HG03469 (cell line): Measurements from ENCODE around the gene CPA5.

Experiments used
- ATAC-seq: cut with Tn5 transposase; IDR thresholded peaks from one replicate; pipeline ENCODE4 v1.9.1; 2021; ENCODE audit warnings: mild to moderate bottlenecking, moderate library complexity, moderate number of reproducible peaks; ENCODE audit not compliant: unreplicated experiment

Gene CPA5

DNA sequence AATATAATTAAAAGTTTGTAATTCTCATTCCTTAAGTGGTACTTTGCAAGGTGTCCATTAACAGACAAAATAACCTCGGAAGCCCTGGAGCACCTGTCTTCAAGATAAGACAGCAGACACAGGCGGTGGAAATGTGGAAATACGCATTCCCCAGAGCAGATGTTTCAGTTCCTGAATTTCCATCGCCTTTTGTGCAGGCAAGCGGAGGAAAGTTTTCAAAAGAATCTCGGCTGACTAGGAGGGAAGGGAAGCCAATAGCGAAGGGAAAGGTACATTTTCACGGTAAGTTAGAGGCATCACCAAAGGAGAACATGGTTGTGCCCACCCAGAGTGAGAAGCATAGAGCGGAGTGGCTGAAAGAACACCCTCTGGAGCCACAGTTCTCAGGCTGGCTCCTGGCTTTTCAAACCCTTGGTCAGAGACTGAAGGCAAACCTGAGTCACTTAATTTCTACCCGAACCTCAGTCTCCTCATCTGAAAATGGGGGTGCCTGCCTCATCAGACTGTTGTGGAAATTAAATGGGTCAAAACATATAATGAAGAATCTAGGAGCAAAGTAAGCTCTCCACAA is 49.3 kb downstream of the CPA5 start:
- ATAC-seq: no peak

DNA sequence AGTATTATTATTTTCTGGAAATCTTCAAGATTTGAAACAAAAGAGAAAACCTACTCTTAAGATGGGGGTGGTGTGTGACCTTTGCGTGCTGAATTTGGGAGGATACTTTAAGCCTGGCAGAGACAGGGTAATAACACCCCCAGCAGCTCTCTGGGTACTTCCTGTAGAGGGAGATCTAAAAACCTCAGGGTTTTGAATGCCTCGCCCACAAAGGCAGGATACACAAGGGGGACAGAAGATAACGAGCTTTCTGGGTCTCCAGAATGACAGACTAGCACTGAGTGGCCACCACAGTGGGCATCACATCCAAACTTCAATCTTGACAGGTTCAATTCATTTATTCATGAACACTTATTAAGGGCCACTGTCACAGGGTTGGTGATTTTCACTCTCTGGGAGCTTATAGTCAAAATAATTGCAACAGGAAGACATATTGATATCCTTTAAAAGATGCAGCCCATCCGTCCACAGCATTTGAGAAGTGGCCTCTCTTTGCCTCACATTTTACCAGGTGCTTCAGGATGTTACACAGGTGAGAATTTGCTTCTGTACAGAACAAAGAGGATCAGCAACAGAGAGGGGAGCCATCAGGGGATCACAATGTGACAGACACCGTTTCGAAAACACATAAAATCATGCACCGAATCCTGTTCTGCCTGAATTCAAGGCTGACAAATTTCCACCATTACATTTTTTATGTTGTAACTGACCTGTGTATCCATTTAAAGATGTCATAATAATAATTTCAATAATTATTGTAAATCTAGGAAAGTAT is 50.0 kb downstream of the CPA5 start:
- ATAC-seq: no peak

DNA sequence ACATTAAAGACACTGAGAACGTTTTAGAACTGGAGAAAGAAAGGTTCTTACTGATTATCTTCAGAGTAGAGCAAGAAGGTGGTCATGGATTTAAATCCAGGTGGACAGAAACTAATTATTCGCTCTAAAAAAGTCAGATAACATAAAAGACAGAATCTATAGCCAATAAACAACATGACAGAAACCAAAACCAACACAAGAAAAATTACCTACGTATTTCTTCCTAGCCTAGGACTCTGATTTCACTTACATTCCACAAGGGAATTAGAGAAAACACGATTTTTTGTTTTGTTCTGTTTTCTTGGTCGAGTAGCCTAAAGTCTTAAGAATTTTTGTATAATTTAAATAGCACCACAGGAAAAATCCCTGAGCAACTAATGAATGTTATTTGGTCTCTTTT is 50.8 kb downstream of the CPA5 start:
- ATAC-seq: no peak

DNA sequence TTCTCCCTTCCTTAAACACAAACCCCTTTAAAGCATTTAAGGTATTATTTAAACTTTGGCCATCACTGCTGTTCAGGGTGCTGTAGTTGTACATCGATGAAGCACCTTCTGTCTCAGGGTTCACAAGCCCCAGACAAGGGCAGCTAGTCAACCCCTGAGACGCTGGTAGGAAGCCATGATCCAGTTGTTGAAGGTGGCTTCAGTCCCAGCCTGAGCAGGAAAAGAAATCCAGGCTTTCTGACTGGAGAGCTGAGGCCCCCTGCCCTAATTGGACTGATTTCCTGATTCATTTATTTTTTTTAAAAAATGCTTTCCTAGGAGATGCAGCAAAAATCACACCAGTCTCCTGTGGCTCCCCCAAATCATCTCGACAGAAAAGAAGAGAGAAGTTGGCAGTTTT is 51.5 kb downstream of the CPA5 start:
- no peak for ATAC-seq

DNA sequence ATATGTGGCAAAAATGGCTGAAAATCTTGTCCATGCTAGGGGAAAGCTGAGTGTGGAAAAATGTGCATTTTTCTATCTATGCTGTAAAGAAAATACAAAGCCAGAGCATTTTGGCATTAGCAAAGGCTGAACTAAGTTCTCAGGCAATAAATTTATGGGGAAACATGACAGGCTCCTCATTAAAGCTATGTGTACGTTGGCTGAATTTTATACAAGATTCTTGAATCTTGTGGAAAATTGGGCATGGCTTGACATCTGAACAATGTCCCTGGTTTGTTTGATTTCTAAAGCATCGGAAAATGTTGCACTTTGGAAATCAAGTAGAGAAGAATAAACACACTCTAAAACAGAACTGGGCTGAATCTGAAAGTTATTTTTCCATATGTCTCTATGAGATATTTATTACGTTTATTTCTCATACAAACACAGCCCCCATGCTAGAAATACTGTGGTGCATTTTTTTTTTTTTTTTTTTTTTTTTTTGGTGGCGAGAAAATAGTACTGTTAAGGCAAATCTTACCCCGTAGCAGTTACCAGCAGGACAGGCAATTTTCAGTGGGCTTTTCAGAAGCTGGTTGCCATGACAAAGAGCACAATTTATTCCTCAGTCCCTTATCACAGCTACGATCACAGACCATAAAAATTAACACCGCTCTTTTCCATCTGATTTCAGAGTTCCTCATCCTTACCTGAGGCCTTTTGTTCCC is 52.6 kb downstream of the CPA5 start:
- no peak for ATAC-seq

DNA sequence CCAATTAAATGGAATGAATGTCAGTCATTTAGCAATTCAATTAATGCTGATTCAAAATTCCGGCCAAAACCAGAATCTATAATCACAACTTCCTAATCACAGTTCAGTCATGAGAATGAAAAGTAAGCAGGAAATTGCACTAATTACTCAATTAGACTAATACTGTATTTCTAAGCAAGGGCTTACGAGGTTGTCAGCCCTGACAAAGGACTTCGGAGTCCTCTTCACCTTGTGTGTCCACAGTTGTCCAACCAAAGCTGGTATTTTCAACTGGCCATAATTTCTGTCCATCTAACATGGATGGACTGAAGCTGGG is 53.1 kb downstream of the CPA5 start:
- ATAC-seq: no peak

DNA sequence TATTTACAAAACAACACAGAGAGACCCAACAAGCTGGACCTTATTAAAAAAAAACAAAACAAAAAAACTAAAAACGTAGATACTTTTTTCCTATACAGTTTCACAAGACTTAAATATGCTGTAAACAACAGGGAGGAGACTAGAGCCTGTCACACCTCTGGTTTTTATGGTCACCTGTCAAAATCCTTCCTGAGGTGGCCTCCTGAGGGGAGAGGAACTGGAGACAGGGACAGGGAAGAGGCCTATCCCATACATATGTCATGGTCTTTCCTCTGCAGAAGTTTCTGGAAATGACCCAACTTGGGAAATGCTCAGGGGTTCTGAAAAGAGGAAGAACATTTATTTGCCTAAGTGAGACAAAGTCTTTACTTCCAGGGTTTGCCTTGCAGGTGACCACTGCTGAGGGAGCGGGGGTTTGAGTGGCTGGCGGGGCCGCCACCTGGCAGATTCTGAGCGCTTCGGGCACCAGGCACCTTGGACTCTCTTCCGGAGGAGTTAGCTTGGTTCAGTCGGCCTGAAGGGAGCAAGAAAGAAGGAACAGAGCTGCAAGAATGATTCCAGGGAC is 54.0 kb downstream of the CPA5 start:
- ATAC-seq: no peak

DNA sequence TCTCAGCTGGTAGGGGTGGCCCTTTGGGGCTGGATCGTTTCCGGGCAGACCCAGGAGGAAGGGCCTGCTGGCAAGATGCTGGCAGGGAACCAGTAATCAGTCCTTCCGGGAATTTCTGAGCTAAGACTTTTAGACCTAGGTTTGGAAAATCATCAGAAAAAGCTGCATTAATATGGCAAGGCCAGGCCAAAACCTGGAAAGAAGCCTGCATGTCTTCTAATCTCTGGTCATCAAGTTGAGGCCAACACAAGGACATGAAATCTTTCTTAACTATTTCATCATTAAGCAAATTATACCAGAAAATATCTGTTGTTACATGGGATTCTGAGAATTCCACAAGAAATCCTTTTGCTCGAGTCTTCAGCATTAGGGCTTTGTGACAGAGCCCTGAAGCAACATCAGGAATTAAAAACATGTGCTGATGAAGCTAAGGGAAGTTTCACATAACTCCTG is 55.5 kb downstream of the CPA5 start:
- no peak for ATAC-seq

DNA sequence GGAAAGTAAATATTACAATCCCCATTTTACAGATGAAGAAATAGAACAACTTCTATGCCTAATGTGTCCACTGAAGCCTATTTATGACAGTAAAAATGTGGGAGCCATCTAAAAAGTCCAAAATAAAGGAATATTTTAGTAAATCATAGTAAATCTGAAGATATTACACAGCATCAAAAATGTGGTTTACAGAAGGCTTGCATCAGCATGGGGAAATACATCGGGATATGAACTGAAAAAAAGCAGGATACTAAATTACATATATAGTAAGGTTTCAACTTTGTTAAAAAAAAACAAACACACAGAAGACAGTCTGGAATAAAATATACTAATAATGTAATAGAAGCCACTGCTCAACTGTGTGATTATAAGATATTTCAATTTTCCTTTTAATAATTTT is 56.5 kb downstream of the CPA5 start:
- ATAC-seq: no peak

DNA sequence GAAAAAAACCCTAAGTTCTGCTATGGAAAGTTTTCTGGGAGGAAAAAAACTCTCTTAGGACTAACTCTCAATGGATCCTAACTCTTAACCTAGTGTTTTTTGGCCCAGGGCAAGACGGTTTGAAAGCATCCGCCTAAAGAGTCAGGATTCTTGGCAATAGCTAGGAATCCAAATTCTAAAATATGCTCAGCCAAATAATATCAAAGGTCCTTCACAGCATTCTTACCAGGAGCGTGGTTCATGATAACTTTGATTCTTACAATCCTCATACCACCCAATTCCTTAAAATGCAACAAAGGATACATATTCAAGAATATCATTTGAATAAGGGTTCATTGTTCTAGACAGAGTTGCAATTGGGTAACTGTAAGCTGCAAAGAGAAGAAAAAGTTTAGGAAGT is 57.0 kb downstream of the CPA5 start:
- no peak for ATAC-seq

DNA sequence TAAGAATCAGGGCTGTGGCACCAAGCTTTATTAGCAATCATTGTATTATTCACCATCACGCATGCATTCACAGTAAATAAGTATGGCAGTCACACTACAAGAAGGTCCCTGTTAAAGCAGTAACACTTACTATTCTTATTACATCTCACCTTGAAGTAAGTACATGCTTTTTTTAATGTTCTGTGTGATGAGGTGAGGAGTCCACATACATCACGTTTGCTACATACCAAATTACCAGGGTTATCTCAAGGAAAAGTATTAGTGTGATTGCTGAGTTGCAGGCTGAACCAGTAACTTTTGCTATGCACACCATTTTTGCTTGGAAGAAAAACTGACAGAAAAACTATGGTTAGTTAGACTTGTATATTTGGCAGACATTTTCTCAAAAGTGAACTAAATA is 60.4 kb downstream of the CPA5 start:
- ATAC-seq: no peak

DNA sequence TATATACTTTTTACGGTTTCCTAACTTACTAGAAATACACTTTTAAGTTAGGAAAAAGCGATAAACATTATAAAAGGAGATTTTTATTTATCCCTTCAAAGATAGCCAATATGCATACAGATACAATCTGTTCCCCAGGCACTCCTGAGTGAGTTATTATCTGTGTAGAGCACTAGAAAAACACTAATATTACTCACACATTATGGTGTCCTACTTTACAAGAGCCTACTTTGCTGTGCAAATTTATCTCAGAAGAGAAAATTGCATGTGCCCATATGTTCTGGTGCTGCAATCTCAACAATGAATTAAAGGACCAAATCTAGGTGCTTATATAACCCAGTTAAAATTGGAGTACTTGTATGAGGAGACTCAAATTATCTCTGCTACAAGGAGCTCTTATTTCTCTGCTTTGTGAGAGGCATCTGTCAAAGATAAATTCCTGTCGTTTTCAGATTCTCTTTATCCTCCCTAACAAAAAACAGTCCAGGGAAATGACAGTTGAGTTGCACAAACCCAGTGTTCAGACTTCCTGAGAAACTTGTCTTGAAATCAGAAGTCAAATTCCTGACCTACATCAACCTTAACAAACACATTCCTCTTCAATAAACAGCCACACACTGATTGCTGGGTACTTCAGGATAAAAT is 64.6 kb downstream of the CPA5 start:
- no peak for ATAC-seq

DNA sequence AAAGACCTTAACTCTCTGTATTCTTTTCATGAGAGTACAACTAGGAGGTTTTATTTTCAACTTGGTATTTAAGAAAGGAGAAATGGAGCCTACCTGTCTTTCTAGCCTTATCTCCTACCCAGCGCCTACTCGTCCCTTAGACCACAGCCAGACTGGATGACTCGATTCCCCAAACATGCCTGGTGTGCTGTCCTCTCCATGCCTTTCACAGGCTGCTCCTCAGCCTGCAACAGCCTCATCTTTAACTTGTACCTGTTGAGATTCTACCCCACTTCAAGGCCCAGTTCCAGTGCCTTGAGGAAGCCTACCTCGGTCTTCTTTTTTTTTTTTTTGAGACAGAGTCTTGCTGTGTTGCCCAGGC is 65.1 kb downstream of the CPA5 start:
- ATAC-seq: no peak

DNA sequence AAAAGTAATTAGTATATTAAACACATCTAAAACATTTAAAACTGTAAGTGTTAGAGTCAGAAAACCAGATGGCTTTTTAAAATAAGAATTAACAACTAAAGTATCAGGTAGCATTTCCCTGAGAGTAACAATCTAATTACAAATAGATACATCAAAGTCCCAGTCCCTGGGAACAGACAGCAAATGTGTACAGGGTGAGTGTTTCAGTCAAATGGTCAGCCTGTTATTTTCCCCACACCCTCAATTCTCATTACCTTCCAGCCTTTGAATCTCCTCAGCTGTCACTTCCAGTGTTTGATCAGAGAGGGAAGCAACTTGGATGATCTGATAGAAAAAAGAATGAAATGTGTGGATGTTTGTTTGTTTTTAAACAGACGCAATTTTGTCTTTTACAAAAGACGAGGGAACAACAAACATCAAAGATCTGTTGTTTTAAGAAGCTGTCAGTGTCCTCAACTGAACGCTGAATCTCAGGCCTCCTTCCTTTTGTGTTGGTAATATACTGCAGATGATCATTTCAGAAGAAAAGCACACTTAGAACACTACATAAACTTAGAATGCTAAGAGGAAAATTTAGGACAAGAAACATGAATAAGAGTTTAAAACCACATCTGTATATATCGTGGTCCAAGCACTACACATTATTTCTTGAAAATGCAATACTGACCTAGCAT is 66.4 kb downstream of the CPA5 start:
- ATAC-seq: no peak

DNA sequence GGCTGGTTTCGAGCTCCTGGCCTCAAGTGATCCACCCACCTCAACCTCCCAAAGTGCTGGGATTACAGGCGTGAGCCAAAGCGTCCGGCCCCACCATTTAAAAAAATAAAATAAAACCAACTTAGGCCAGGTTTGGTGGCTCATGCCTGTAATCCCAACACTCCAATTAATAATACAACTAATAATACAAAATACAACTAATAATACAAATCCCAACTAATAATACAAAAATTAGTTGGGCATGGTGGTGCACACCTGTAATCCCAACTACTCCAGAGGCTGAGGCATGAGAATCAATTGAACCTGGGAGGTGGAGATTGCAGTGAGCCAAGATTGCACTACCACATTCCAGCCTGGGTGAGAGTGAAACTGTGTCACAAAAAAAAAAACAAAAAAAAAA is 68.6 kb downstream of the CPA5 start:
- ATAC-seq: no peak

DNA sequence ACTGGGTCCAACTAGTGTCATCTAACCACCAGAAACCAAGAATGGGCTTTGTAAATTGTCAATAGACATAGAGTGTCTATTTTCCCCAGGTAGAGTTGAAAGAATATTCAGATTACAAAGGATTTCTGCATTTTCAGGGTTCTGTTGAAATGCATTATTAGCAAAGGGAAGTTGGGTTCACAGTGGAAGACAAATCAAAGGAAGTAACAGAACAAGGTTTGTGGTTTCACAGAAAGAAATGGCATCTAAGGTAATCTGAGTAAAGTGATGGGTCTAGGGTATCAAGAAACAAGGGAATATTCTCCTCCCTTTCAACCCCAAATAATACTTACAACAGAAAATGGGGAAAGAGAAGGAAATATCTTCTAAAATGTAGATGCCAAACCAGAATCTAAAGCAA is 70.4 kb downstream of the CPA5 start:
- ATAC-seq: no peak

DNA sequence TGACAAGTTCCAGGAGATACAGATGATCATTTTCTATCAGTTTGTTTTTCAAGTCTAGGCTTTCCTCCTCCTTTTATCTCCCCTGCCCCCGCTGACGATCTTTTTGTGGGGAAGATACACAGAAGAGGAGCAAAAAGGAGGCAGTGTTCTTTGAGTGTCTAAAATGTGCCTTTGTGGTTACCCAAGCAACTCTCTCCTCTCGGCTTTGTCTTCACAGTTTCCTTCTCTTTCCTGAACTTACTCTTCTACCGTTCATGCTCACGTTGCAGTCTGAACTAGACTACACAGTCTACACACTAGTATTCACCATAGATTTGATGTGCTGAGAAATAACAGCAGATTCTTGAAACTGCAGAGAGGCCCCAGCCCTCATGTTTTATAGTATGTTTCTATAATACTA is 72.6 kb downstream of the CPA5 start:
- ATAC-seq: no peak

DNA sequence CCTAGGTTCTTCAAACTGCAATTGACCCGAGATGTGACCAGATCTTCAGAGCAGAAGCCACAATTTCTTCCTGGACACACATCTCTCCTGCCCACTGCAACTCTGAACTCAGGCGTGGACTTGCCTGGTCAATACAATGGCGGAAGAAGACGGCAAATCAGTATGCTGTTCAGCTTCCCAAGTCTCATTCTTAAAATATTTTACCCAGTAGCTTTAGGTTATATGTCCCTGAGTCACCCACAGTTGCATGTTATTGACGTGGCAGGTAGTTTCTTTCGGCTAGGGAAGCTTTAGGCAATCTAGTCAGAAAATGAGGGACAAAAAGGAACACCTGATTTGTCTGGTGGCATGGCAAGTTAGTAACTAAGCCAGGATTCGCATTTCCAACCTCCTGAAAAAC is 73.7 kb downstream of the CPA5 start:
- ATAC-seq: no peak
